BLaER1 (cell line): ENCODE measurements around the gene KCTD5.

Experiments
- H3K27ac ChIP-seq: shearing (Covaris generic); formaldehyde crosslinking; 2 replicates; pipeline ENCODE4 v1.8.1; 2022
- H3K27me3 ChIP-seq: shearing (Covaris generic); formaldehyde crosslinking; 2 replicates; pipeline ENCODE4 v1.8.1; 2022
- H3K36me3 ChIP-seq: shearing (Covaris generic); formaldehyde crosslinking; 2 replicates; pipeline ENCODE4 v1.8.1; 2022
- H3K4me1 ChIP-seq: shearing (Covaris generic); formaldehyde crosslinking; 2 replicates; pipeline ENCODE4 v1.8.1; 2022
- H3K4me2 ChIP-seq: shearing (Covaris generic); formaldehyde crosslinking; 2 replicates; pipeline ENCODE4 v1.8.1; 2022
- H3K4me3 ChIP-seq: shearing (Covaris generic); formaldehyde crosslinking; 2 replicates; pipeline ENCODE4 v1.8.1; 2022
- H3K9ac ChIP-seq: shearing (Covaris generic); formaldehyde crosslinking; 2 replicates; pipeline ENCODE4 v1.8.1; 2022
- H3K9me3 ChIP-seq: shearing (Covaris generic); formaldehyde crosslinking; 2 replicates; pipeline ENCODE4 v1.8.1; 2022
- H4K20me1 ChIP-seq: shearing (Covaris generic); formaldehyde crosslinking; 2 replicates; pipeline ENCODE4 v1.8.1; 2022
- Cebpa-rat ChIP-seq: shearing (Covaris generic); IDR thresholded peaks from 2 replicates; pipeline ENCODE4 v1.8.1; 2022

KCTD5 gene

DNA sequence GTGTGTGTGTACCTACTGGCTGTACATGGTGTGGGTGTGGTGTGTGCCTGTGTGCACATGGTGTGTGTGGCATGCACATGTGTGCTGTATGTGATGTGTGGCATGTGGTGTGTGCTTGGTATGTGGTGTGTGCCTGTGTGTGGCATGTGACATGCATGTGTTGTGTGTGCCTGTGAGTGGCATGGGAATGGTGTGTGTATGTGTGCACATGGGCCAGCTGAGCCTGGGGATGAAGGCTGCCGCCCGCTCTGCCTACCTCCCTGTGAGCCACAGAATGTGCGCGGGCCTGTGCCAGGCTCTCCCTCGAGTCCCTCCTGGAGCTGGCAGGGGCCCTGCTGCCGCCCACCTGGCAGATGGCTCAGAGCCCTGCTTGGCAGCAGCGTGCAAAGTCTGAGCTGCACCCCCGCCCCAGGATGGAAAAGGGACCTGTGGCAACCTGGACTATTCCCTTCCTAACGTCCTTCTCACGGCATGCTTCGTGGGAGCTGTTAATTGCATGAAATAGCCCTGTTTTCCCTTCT is 28.4 kb downstream of the KCTD5 start:
- no peaks in the 10 kb centered on the region for H3K27me3 ChIP-seq
- H3K36me3 ChIP-seq, result peaks cover 39% of the 10 kb centered on the region
- no peaks in the 10 kb centered on the region for H3K9me3 ChIP-seq
- H3K9ac ChIP-seq, result no peak overlapping the region
- H3K4me2 ChIP-seq, result peak overlapping the region; percentile 61
- peaks cover 86% of the 10 kb centered on the region for H4K20me1 ChIP-seq
- no peak overlapping the region for H3K27ac ChIP-seq
- no peak for TF ChIP-seq Cebpa-rat
- H3K4me3 ChIP-seq, result no peak overlapping the region
- peaks cover 77% of the 10 kb centered on the region for H3K4me1 ChIP-seq

DNA sequence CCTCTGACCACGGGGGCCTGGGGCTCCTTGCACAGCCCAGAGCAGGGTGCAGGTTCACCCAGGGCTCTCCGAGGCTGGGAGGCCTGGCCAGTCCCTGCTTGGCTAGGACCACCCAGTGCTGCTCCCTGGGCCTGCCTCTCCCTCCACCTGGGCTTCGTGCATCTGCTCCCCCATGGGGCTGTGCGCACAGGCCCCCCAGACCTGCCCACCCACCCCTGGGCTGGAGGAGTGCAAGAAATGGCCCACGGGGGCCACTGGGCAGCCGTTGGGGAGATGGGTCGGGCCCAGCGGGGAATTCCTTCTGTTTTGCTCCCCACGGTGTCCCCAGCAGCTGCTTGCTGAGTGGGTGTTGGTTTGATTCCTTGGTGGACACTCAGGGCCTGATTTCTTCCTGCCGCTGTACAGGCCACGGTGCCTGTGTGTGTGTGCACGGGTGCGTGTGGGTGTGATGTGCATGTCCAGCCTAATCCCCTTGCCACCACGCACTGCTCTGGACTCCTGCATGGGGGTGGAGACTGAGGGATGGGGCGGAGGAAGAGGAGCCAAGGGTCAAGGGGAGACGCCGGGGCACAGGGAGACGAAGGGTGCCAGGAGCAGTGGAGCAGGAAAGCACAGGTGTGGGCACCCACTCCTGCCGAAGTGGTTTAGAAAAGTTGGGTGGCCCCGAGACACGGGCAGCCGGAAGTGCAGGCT is 29.2 kb downstream of the KCTD5 start:
- Histone ChIP-seq H3K27ac (no peak overlapping the region), H3K4me2 (peak overlapping the region; percentile 61), H3K4me3 (no peak overlapping the region), H3K9me3 (no peaks in the 10 kb centered on the region), H3K4me1 (peaks cover 83% of the 10 kb centered on the region), H3K27me3 (no peaks in the 10 kb centered on the region), H3K9ac (no peak overlapping the region), H4K20me1 (peaks cover 86% of the 10 kb centered on the region), H3K36me3 (peaks cover 33% of the 10 kb centered on the region)
- no peak for TF ChIP-seq Cebpa-rat

DNA sequence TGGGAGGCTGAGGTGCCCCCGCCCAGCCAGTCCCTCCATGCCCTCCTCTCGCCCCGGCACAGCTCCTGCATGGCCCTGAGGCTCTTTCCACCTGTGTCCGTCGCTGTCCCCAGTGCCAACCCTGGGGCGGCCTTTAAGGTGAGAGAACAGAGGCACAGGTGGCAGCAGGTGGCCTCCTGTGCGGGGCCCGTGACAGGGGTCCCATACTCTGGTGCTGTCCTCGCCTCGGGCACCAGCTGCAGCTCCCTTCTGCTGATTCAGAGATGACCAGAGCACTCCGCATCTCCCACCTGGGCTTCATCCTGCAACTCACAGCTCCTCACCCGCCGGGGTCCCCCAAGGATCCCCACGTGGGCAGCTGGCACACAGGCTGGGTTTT is 29.7 kb downstream of the KCTD5 start:
- H3K27me3 ChIP-seq, result no peaks in the 10 kb centered on the region
- peaks cover 31% of the 10 kb centered on the region for H3K36me3 ChIP-seq
- H3K9me3 ChIP-seq, result no peaks in the 10 kb centered on the region
- TF ChIP-seq Cebpa-rat, result no peak
- H3K4me1 ChIP-seq, result peaks cover 88% of the 10 kb centered on the region
- no peak overlapping the region for H3K27ac ChIP-seq
- H4K20me1 ChIP-seq, result peaks cover 84% of the 10 kb centered on the region
- peak overlapping the region; percentile 34 for H3K4me2 ChIP-seq
- H3K4me3 ChIP-seq, result no peak overlapping the region
- no peak overlapping the region for H3K9ac ChIP-seq

DNA sequence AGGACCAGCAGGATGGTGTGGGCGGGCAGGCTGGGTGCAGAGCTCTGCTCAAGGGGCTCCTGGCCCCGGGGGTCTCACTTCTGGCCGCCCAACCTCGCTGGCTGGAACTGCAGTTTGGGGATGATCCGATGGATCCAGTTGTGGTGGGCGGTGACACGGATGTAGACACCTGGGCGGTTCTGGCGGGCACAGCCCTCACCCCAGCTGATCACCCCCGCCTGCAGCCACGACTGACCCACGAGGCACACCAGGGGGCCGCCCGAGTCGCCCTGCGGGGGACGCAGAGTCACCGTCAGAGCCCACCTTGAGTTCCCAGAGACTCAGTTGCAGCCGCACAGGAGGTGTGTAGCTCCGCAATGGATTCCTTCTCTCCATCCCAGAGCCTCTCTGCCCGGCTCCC is 30.2 kb downstream of the KCTD5 start:
- Histone ChIP-seq H3K9ac (no peak overlapping the region), H3K4me1 (peaks cover 93% of the 10 kb centered on the region), H3K9me3 (no peaks in the 10 kb centered on the region), H3K4me3 (no peak overlapping the region), H3K27me3 (no peaks in the 10 kb centered on the region), H3K27ac (no peak overlapping the region), H3K36me3 (peaks cover 26% of the 10 kb centered on the region), H3K4me2 (peak overlapping the region; percentile 34), H4K20me1 (peaks cover 79% of the 10 kb centered on the region)
- TF ChIP-seq Cebpa-rat, result no peak

DNA sequence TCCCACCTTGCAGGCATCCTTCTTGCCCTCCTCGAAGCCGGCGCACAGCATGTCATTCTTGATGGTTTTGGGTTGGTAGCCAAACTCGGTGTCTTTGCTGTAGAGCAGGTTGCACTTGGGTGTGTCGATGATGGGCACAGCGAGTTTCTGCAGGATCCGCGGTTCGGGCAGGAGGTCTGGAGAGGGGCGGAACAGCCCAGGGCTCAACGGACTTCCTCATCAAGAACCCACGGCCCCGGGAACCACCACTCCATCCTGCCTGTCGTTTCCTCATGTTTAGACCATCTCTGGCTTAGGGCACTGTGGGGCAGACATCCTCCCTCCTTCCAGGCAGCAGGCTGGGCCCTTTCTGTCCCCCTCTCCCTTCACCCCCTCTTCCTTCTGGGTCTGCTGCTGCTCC is 31.2 kb downstream of the KCTD5 start:
- Histone ChIP-seq H3K9me3 (no peaks in the 10 kb centered on the region), H3K4me1 (peaks cover 90% of the 10 kb centered on the region), H3K9ac (no peak overlapping the region), H3K36me3 (peaks cover 16% of the 10 kb centered on the region), H3K4me3 (no peak overlapping the region), H4K20me1 (peaks cover 69% of the 10 kb centered on the region), H3K4me2 (peak overlapping the region; percentile 84), H3K27me3 (no peaks in the 10 kb centered on the region), H3K27ac (no peak overlapping the region)
- TF ChIP-seq Cebpa-rat, result no peak

DNA sequence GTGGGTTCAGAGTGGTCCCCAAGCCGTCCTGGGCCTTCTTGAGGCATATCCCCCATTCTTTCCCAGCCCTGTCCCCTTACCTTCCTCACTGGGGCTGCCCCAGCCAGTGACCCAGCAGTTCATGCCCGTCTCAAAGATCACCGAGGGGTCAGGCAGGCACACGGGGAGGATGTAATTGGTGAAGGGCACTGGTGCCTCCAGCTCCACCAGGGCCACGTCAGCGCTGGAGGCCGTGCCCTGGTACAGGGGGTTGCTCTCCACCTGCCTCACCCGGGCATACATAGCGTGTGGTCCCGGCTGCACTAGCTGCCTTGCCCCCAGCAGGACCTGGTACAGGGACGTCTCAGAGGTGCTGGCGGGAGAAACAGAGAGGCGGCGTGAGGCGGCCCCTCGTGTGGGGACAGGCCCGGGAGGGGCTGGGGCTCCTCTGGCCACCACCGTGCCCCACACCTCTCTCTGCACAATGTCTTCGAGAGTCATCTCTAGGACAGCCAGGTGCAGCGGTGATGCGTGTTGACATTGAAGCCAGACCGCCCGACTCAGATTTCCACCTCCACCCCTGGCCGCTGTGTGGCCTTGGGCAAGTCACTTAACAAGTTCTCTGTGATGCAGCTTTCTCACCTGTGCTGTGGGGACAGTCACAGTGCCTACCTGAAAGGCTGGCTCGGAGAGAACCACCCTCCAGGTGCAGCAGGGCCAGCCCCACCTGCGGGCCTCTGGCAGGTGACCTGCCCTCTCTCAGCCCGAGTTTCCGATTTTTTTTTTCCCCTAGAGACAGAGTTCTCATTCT is 31.9 kb downstream of the KCTD5 start:
- no peak for TF ChIP-seq Cebpa-rat
- H3K9me3 ChIP-seq, result no peaks in the 10 kb centered on the region
- no peak overlapping the region for H3K9ac ChIP-seq
- H3K36me3 ChIP-seq, result peaks cover 9% of the 10 kb centered on the region
- no peaks in the 10 kb centered on the region for H3K27me3 ChIP-seq
- no peak overlapping the region for H3K4me3 ChIP-seq
- peaks cover 63% of the 10 kb centered on the region for H4K20me1 ChIP-seq
- H3K4me1 ChIP-seq, result peaks cover 84% of the 10 kb centered on the region
- H3K4me2 ChIP-seq, result peak overlapping the region; percentile 84
- no peak overlapping the region for H3K27ac ChIP-seq

DNA sequence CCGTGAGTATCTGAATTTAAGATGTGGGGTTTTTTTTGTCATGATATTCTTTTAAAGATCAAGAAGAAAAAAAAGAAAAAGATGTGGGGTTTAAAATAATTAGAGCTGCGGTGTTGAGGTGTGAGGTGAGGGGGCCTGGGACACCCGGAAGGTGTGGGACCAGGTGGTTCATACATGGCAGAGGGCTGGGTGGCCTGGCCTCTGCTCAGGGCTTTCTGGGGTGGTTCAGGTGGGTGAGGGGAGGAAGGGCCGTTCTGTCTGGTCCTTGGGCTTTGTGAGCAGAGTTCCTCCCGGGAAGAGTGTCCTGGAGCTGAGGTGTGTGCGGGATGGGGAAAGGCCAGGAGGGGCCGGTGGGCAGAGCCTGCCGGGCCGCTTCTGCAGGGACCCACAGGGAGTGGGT is 32.7 kb downstream of the KCTD5 start:
- H3K4me1 ChIP-seq, result peaks cover 84% of the 10 kb centered on the region
- H3K9ac ChIP-seq, result no peak overlapping the region
- H3K27ac ChIP-seq, result no peak overlapping the region
- peaks cover under 1% of the 10 kb centered on the region; the same call in 1 of the 2 replicates for H3K36me3 ChIP-seq
- no peak for TF ChIP-seq Cebpa-rat
- H3K4me2 ChIP-seq, result peak overlapping the region; percentile 84
- no peaks in the 10 kb centered on the region for H3K9me3 ChIP-seq
- H3K4me3 ChIP-seq, result no peak overlapping the region
- no peaks in the 10 kb centered on the region for H3K27me3 ChIP-seq
- peaks cover 54% of the 10 kb centered on the region for H4K20me1 ChIP-seq

DNA sequence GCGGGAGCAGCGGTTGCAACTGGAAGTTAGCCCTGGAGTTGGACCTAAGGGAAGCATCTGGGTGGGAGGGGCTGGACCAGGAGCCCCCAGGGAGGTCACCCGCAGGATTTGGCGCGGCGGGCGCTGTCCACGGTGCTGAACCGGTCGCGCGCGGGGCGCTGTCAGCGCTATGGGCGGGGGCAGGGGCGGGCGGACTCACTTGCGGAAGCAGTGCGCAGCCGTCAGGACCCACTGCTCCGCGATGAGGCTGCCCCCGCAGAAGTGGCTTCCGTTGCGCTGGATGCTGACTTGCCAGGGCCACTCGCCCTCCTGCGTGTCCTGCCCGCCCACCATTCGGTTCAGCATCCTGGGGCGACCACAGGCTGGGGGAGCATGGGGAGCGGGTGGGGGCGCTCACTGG is 33.2 kb downstream of the KCTD5 start:
- no peak for TF ChIP-seq Cebpa-rat
- H3K4me2 ChIP-seq, result peak overlapping the region; percentile 84
- H3K9ac ChIP-seq, result no peak overlapping the region
- peaks cover 49% of the 10 kb centered on the region for H4K20me1 ChIP-seq
- no peak overlapping the region for H3K27ac ChIP-seq
- H3K36me3 ChIP-seq, result no peaks in the 10 kb centered on the region
- peaks cover 84% of the 10 kb centered on the region for H3K4me1 ChIP-seq
- H3K9me3 ChIP-seq, result no peaks in the 10 kb centered on the region
- peak overlapping the region; percentile 38; the same call in 1 of the 2 replicates for H3K4me3 ChIP-seq
- no peaks in the 10 kb centered on the region for H3K27me3 ChIP-seq

DNA sequence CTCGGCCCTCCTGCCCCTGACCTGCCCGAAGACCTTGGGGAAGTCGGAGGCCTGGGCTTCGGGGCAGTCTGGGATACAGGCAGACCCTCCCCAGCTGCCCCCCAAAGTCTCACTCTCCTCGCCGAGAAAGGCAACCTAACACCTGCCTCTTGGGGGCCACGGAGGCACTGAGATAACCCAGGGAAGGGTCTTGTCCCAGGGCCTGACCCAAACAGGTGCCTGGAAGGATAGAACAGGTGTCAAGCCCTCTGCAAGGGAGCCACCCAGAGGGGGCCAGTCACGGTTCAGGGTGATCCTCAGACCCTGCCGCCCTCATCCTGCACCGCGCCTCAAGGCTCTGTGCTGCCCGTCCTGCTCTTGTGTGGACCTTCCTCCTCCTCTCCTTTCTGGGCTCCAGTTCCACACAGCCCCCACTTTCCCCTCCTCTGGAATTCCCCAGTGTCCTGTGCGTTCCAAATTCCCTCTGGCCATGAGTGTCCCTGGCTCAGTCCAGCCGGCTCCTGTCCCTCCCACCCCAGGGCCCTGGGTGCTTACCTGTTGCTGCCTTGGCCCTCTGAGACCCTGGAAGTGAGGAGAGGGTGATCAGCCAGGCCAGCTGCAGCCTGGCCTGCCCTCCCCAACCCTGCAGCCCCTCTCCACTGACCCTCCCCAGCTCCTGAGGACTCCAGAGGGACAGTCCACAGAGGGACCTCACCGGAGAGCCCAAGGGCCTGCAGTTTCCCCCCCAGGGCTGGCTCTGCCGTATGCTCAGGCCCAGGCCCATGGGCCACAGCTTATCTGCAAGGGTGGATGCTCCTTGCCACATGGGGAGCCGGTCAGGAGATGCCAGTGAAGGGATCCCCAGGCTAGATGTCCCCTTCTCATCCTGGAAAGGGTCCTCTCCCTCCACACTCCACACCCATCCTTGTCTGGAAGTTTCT is 33.9 kb downstream of the KCTD5 start:
- Histone ChIP-seq H3K9ac (no peak overlapping the region), H3K36me3 (no peaks in the 10 kb centered on the region), H3K4me1 (peaks cover 79% of the 10 kb centered on the region), H3K27me3 (no peaks in the 10 kb centered on the region), H3K9me3 (no peaks in the 10 kb centered on the region), H3K4me2 (peak overlapping the region; percentile 84), H3K4me3 (peak overlapping the region; percentile 38; the same call in 1 of the 2 replicates), H3K27ac (no peak overlapping the region), H4K20me1 (peaks cover 42% of the 10 kb centered on the region)
- TF ChIP-seq Cebpa-rat, result no peak
